ENCODE measurements around the gene KLK15.

DNA sequence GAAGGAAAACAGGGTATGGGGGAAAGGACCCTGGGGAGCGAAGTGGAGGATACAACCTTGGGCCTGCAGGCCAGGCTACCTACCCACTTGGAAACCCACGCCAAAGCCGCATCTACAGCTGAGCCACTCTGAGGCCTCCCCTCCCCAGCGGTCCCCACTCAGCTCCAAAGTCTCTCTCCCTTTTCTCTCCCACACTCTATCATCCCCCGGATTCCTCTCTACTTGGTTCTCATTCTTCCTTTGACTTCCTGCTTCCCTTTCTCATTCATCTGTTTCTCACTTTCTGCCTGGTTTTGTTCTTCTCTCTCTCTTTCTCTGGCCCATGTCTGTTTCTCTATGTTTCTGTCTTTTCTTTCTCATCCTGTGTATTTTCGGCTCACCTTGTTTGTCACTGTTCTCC lies 24.0 kb upstream of the KLK15 start:
- TF ChIP-seq, protein P1, sequence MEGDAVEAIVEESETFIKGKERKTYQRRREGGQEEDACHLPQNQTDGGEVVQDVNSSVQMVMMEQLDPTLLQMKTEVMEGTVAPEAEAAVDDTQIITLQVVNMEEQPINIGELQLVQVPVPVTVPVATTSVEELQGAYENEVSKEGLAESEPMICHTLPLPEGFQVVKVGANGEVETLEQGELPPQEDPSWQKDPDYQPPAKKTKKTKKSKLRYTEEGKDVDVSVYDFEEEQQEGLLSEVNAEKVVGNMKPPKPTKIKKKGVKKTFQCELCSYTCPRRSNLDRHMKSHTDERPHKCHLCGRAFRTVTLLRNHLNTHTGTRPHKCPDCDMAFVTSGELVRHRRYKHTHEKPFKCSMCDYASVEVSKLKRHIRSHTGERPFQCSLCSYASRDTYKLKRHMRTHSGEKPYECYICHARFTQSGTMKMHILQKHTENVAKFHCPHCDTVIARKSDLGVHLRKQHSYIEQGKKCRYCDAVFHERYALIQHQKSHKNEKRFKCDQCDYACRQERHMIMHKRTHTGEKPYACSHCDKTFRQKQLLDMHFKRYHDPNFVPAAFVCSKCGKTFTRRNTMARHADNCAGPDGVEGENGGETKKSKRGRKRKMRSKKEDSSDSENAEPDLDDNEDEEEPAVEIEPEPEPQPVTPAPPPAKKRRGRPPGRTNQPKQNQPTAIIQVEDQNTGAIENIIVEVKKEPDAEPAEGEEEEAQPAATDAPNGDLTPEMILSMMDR (IDR thresholded peaks at IDR 0.05) = no peak
- no peak for TF ChIP-seq POLR2A (IDR thresholded peaks at IDR 0.05)
